ENCODE measurements around the gene CYP2J2.
"Not testable (repeated sequence)": the region's sequence is repeated elsewhere in the genome, so short reads cannot be mapped to it uniquely, and the experiment has no call there.

The CYP2J2 gene

DNA sequence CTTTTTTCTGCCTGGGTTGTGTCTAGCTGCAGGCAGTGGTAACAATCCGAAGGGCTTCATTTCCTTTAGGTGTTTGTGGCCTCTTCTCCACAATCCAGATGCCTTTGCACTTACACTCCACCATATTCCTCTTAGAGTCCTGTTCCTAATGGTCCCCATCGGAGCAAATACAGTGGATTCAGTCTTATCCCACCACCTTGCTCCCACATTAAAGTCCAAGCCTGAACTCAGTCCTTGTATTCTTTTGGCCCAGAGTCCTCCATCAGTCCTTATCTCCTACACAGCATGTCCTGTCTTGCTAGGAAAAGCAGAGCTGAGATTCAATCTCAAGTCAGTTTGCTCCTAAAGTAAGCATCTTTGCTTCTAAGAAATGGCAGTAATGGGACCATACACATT is 8.8 kb downstream of the CYP2J2 start:
- DNase-seq = no peak

- DNase-seq = no peak
These were observed 9.4 kb downstream of the CYP2J2 start for GRCh38 chr1:59917026-59917784.

DNA sequence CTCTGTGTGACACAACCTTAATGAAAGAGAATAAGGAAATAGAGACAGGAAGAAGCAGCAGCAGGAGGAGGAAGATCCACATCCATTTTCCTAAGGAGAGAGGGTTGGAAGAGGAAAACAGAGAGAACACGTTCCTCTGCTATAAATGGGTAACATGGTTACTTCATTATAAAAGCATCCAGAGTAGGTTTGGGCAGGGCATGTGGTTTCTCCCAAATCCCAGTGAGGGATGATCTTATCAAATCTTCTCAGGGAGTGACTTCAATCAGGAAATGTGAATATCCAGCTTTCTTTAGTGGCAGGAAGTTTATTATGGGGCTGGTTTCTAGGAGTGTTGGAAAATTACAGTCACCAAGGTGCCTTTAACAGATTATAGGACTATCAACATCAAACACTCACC is 11.1 kb downstream of the CYP2J2 start:
- no peak for DNase-seq

DNA sequence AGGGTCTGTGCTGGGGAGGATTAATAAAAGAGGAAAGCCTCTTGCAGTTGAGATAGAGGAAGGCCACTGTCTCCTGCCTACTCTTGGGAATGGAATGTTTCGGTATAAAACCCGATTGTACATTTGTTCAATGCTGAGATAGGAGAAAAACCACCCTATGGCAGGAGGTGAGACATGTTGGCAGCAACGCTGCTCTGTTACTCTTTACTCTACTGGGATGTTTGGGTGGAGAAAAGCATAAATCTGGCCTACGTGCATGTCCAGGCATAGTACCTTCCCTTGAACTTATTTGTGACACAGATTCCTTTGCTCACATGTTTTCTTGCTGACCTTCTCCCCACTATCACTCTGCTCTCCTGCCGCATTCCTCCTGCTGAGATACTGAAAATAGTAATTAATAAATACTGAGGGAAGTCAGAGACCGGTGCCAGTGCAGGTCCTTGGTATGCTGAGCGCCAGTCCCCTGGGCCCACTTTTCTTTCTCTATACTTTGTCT is 11.7 kb downstream of the CYP2J2 start:
- DNase-seq = not testable (repeated sequence)

DNA sequence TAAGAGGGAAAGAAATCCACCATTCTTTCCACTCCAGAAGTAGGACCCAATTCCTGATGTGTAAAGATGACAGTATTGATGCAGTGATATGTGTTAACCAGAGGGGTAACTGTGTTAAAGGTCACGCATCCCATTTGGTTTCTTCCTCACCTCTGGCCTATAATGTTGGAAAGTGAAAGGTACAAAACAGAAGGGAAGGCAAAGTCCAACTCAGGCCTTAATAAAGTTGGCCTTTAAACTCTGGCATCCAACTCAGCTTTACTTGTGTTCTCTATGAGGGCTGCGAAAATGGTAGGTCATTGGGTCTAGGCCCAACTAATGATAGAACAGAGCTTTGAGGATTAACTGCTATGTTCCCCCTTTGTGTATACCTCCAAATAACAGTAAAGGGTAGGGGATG is 17.9 kb downstream of the CYP2J2 start:
- no peak for DNase-seq

- no peak for DNase-seq
These were observed 18.5 kb downstream of the CYP2J2 start for GRCh38 chr1:59908084-59908483.

GRCh38 chr1:59906931-59907330 is 19.6 kb downstream of the CYP2J2 start:
- no peak for DNase-seq

DNA sequence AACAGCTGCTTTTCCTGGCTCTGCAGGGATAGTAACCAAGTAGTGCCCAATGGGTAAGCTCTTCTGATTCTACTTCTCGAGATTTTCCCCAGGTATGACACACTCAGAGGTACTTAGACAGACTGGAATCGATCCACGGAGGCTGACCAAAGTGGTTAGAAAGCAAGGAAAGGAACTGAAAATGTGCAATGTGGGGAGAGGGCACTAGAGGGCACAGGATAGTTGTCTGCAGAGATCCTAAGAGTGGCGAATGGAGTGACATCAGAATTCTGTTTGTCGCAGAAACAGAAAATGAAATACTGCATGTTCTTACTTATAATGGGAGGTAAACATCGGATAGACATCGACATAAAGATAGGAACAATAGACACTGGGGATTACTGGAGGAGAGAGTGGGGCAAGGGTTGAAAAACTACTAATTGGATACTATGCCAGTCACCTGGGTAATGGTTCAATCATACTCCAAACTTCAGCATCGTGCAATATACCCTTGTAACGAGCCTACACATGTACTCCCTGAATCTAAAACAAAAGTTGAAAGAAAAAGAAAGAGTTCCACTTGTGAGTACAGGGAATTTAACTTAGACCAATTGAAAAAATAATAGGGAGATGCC is 23.3 kb downstream of the CYP2J2 start:
- DNase-seq = peak; percentile 35

DNA sequence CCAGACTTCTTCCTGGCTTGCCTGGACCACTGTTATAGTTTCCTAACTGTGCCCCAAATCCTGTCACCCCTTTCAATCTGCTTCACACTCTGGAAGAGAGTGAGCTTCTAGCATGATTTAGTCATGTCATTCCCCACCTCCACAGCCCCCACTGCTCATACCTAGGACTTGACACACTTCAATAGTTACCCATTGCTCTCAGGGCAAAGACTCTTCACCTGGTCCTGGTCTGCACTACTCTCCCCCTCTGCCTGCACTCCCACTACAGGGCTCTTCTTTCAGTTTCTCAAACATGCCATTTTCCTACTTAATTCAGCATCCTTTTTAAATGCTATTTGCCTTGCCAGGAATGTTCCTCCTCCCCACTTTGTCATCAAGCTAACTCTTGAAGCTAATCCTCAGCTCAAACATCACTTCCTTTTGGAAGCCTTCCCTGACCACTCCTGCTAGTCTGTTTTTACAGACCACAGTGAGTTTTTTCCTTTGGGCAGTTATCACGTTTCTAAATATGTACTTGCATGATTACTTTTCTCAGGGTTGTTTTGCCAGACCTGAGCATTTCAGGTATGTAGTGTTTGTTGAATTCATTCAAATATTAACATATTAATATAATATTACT is 24.7 kb downstream of the CYP2J2 start:
- no peak for DNase-seq

DNA sequence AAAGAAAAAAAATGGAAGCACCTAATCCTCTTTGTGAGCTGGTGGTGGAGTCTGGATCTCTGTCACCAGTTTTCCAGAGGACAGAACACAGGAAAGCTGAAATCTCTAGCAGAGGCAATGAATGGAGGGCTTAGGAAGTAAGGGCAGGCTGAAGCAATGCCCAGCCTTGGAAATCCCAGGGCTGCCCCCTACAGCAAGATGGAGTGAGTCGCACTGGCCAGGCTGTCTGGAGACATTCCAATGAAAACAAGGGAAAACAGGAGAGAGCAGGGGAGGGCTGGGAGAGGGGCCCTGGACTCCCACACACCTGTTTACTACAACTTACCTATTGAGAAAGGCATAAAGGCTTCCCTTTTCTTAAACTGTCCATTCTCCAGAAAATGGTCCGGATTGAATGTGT is 25.9 kb downstream of the CYP2J2 start:
- DNase-seq = peak; percentile 10

- DNase-seq = no peak
These were observed 27.6 kb downstream of the CYP2J2 start for GRCh38 chr1:59898927-59899326.

DNA sequence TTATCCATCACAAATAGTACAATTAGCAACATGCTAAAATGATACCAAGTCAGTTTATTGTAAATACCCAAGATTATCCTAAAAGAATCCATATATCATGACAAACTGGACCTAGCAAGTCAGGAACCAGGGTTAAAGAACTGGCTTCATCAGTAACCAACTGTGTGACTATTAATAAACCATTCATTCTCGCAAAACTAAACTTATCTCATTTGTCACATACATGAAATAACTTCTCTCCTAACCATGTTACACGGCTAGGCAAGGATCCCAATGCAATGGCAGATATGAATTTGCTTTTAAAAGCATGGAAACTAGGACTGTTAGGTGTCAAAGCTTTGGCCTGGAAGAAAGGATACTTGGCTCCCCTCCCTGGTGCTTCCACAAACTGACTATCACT is 29.4 kb downstream of the CYP2J2 start:
- DNase-seq = no peak

GRCh38 chr1:59892841-59893811 is 33.4 kb downstream of the CYP2J2 start:
- no peak for DNase-seq

DNA sequence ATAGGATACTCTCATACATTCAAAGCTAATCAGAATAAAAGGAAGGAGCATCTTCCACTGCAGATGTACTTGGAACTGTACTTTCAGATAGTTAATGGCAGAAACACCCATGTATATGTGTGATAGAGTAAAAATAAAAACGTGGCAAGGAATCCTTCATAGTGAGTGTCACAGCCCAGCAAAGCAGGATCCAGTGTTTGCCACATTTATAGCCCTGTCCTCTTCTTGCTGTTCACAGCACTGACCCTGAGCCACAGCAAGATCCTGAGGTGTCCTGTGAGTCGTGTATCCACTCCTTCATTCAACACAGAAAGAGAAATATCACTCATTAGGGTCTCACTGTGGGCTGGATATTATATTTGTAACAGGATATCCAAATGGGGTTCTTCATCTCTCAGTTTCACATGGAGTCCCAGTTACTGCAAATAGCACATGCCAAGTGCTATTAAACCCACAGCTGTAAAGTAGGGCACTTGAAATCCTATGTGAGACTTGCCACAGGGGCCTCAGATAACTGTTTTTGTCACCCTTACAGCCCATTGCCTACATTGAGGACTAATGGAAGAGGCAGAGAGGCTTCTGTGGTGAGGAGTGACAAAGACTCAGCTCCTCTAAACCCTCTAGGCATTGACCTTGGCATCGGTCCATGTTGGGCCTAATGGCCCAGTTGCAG is 41.3 kb downstream of the CYP2J2 start:
- DNase-seq = peak; percentile 2

- no peak for DNase-seq
These were observed 45.8 kb downstream of the CYP2J2 start for GRCh38 chr1:59880735-59881134.

- DNase-seq = no peak
These were observed 46.5 kb downstream of the CYP2J2 start for GRCh38 chr1:59879996-59880505.

- DNase-seq = peak; percentile 69
These were observed 47.0 kb downstream of the CYP2J2 start for GRCh38 chr1:59879574-59879973.

DNA sequence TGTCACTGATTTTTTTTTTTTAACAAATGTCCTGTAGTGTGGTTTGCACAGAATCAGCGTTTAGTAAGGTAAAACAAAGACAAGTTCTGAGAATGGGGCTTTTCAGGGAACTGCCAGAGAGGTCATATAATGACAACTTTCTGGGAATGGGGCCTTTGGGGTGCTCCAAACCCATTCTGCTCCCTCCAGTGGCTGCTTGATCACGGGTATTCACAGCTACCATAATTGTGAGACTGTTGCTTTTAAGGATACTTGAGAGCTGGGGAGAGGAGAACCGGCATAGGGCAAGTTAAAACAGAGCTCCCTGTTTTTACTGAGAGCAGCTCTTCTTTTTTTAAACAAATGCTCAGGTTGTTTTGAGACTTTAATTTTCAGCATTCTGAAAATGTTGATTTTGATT is 48.2 kb downstream of the CYP2J2 start:
- DNase-seq = peak; percentile 2

- no peak for DNase-seq
These were observed 49.4 kb downstream of the CYP2J2 start for GRCh38 chr1:59877108-59877682.

- no peak for DNase-seq
These were observed 54.8 kb downstream of the CYP2J2 start for GRCh38 chr1:59871746-59872145.

DNA sequence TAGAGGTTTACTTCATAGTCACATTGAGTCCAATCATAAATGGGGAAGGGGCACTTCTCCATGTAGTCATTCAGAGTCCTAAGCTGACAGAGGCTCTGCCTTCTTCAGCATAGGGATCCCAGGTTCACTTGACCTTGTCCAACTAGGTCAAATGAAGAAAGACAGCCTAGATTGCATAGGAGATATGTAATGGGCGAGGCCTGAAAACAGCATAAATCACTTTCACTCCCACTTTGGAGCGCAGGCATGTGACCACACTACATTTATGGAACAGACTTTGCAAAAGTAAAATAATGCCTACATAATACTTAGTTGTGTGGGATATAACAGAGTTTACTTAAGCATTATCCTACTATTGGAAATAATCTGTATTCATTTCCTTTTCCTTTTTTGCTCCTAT is 60.1 kb downstream of the CYP2J2 start:
- DNase-seq = no peak

Measured in NCI-H69 (cell line).